SK-N-SH (cell line): ENCODE results near the gene CCDC154. TPM values are rescaled to one million over a fixed set of nuclear protein-coding genes. Genes with fewer than 3 reads are reported as not detected.

ENCODE experiments used
- CTCF ChIA-PET: fragments of 300-600, 350-600 bp; formaldehyde crosslinking; extraction: SDS; loops from one replicate; lab custom pipeline; 2021; lab: Yijun Ruan, JAX
- POLR2A ChIA-PET: fragments of 350-600 bp; sonication (Branson Sonifier 250); formaldehyde crosslinking; extraction: SDS; loops from one replicate; lab custom pipeline; 2020; ENCODE audit warnings: antibody characterized with exemption, inconsistent platforms; lab: Yijun Ruan, JAX
- DNase-seq: peaks from one replicate; pipeline ENCODE4 v3.0.0; 2012
- H2AFZ ChIP-seq: fragments of 200-600 bp; sonication (generic); 2 replicates; pipeline ENCODE4 v1.8.1; 2016; ENCODE audit warnings: antibody characterized with exemption, mild to moderate bottlenecking, low read depth
- H3F3A ChIP-seq: fragments of 200-600 bp; sonication (generic); replicated peaks from 2 replicates; pipeline ENCODE3; 2016; ENCODE audit warnings: antibody characterized with exemption, mild to moderate bottlenecking; ENCODE audit not compliant: insufficient read depth
- H3K27ac ChIP-seq, 2 experiments: fragments of 200-500 bp in 1 of 2; fragments of 200-600 bp in 1 of 2; sonication (Bioruptor generic) in 1 of 2; sonication (generic), shearing (Covaris generic) in 1 of 2; 2 replicates each; pipeline versions ENCODE4 v1.5.1 to v1.6.1; 2014 to 2016; ENCODE audit warnings: low read depth in 2 of 2, inconsistent platforms in 1 of 2, low read length in 1 of 2, mild to moderate bottlenecking in 1 of 2, mixed read lengths in 1 of 2
- H3K27me3 ChIP-seq: fragments of 200-600 bp; sonication (generic), shearing (Covaris generic); 2 replicates; pipeline ENCODE4 v1.6.1; 2016; ENCODE audit warnings: mixed run types; ENCODE audit not compliant: insufficient read depth
- H3K36me3 ChIP-seq, 2 experiments: fragments of 200-500 bp in 1 of 2; fragments of 200-600 bp in 1 of 2; sonication (Bioruptor generic) in 1 of 2; sonication (generic) in 1 of 2; replicated peaks in 1 of 2; 2 replicates each; pipeline versions ENCODE3 to v1.5.1; 2014 to 2016; ENCODE audit warnings: low read length in 1 of 2, mild to moderate bottlenecking in 1 of 2; ENCODE audit not compliant: insufficient read depth in 2 of 2, control insufficient read depth in 1 of 2
- H3K4me1 ChIP-seq, 2 experiments: fragments of 200-500 bp in 1 of 2; fragments of 200-600 bp in 1 of 2; sonication (Bioruptor generic) in 1 of 2; sonication (generic), shearing (Covaris generic) in 1 of 2; 2 replicates each; pipeline versions ENCODE4 v1.5.1 to v1.6.1; 2014 to 2016; ENCODE audit warnings: low read depth in 1 of 2, low read length in 1 of 2, mixed run types in 1 of 2; ENCODE audit not compliant: insufficient read depth in 2 of 2, control insufficient read depth in 1 of 2
- H3K4me2 ChIP-seq: fragments of 200-600 bp; sonication (generic), shearing (Covaris generic); 2 replicates; pipeline ENCODE4 v1.6.1; 2017; ENCODE audit warnings: mixed run types
- H3K4me3 ChIP-seq, 2 experiments: fragments of 200-500 bp in 1 of 2; fragments of 200-600 bp in 1 of 2; sonication (Bioruptor generic) in 1 of 2; sonication (generic), shearing (Covaris generic) in 1 of 2; 2 replicates each; pipeline versions ENCODE4 v1.5.1 to v1.8.1; 2014 to 2016; ENCODE audit warnings: low read depth in 2 of 2, inconsistent platforms in 1 of 2, low read length in 1 of 2, mild to moderate bottlenecking in 1 of 2, mixed read lengths in 1 of 2, moderate library complexity in 1 of 2
- H3K79me2 ChIP-seq: fragments of 200-600 bp; sonication (generic); 2 replicates; pipeline ENCODE4 v1.8.1; 2017; ENCODE audit warnings: mild to moderate bottlenecking; ENCODE audit not compliant: insufficient read depth
- H3K9ac ChIP-seq: fragments of 200-600 bp; sonication (generic); 2 replicates; pipeline ENCODE4 v1.6.1; 2017; ENCODE audit warnings: mixed run types
- H3K9me2 ChIP-seq: fragments of 200-600 bp; sonication (generic); 2 replicates; pipeline ENCODE4 v1.6.1; 2017; ENCODE audit warnings: mixed run types
- H3K9me3 ChIP-seq: fragments of 200-600 bp; sonication (generic); 2 replicates; pipeline ENCODE4 v1.6.1; 2017; ENCODE audit warnings: mixed run types, mild to moderate bottlenecking, moderate library complexity
- H4K20me1 ChIP-seq: fragments of 200-600 bp; sonication (generic); 2 replicates; pipeline ENCODE4 v1.6.1; 2017; ENCODE audit warnings: mild to moderate bottlenecking, mixed run types; ENCODE audit not compliant: insufficient read depth
- FOXM1 ChIP-seq: IDR thresholded peaks from 2 replicates; pipeline ENCODE4 v1.4.0; 2012; ENCODE audit warnings: low read depth, mild to moderate bottlenecking
- GATA2 ChIP-seq: sonication (generic); formaldehyde crosslinking; IDR thresholded peaks from 2 replicates; pipeline ENCODE4 v1.5.0; 2020; ENCODE audit warnings: mild to moderate bottlenecking, missing genetic modification reagents
- JUND ChIP-seq: IDR thresholded peaks from 2 replicates; pipeline ENCODE4 v1.4.0; 2012
- MEF2A ChIP-seq: IDR thresholded peaks from 2 replicates; pipeline ENCODE4 v1.4.0; 2012; ENCODE audit warnings: low read depth, borderline replicate concordance
- NRF1 ChIP-seq: IDR thresholded peaks from 2 replicates; pipeline ENCODE4 v1.6.1; 2012; ENCODE audit warnings: low read depth, mild to moderate bottlenecking, low read length
- PBX3 ChIP-seq: IDR thresholded peaks from 2 replicates; pipeline ENCODE4; 2012
- POLR2AphosphoS5 ChIP-seq: IDR thresholded peaks from 2 replicates; pipeline ENCODE4 v1.6.1; 2012; ENCODE audit warnings: low read depth, low read length
- RFX5 ChIP-seq: IDR thresholded peaks from 2 replicates; pipeline ENCODE4 v1.6.1; 2012; ENCODE audit warnings: mild to moderate bottlenecking, improper control_type of control experiment, low read length
- RXRA ChIP-seq: IDR thresholded peaks from 2 replicates; pipeline ENCODE4 v1.4.0; 2012; ENCODE audit warnings: low read depth, mild to moderate bottlenecking, borderline replicate concordance
- SIN3A ChIP-seq: IDR thresholded peaks from 2 replicates; pipeline ENCODE4 v1.6.1; 2012; ENCODE audit warnings: low read depth, mild to moderate bottlenecking, low read length, moderate library complexity, borderline replicate concordance
- SMC3 ChIP-seq: IDR thresholded peaks from 2 replicates; pipeline ENCODE4 v1.6.1; 2012; ENCODE audit warnings: low read depth, low read length, improper control_type of control experiment
- TCF12 ChIP-seq: IDR thresholded peaks from 2 replicates; pipeline ENCODE4 v1.4.0; 2012
- WGBS: methylation state at CpG from one replicate; pipeline ENCODE4 v1.1.6; 2017; ENCODE audit warnings: low lambda C conversion rate; 5-methylcytosine and 5-hydroxymethylcytosine counted together
- polyA plus RNA-seq, 3 experiments: library from polyadenylated mRNA; depleted of rRNA; stranded (reverse); fragments of >200 nt; gene quantifications; 2 replicates each; pipeline ENCODE4 v1.2.3, GENCODE V29; 2012
- TF ChIP-seq, protein P1 (sequence below): IDR thresholded peaks from 2 replicates; pipeline ENCODE4 v1.4.0; 2012; ENCODE audit warnings: low read depth
- TF ChIP-seq, protein P2 (sequence below): IDR thresholded peaks from 2 replicates; pipeline ENCODE4 v1.4.0; 2012; ENCODE audit warnings: low read depth, borderline replicate concordance
- TF ChIP-seq, protein P3 (sequence below): IDR thresholded peaks from 2 replicates; pipeline ENCODE4 v1.4.0; 2012; ENCODE audit warnings: low read depth, borderline replicate concordance

The CCDC154 gene
- polyA plus RNA-seq, 1 of the 3 experiments (the other 2 are of a cell fraction) = 0.35 TPM

DNA sequence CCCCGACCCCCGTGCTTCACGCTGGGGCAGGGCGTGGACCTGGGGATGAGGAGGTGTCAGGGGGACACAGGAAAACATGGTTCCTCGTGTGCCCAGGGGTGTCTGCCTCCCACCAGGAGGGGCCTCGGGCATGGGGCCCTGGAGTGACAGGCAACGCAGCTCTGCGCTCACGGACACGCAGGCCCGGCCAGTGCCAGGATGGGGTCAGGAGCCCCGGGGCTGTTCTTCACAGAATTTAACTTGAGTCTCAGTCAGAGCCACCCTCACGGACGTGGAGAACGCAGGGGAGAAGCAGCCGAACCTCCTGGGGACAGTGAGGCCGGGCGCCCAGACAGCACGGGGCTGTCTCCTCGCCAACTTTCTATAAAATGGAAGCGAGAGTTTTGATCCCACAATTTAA is 46.6 kb downstream of the CCDC154 start:
- no peak overlapping the region for H3K4me3 ChIP-seq
- ChIA-PET POLR2A (no interaction called here), CTCF (no interaction called here)
- TF ChIP-seq GATA2 (CRISPR knock-in tag) (no peak), MEF2A (no peak), POLR2AphosphoS5 (no peak), FOXM1 (no peak), RXRA (no peak), TCF12 (no peak), JUND (no peak), SMC3 (no peak), NRF1 (no peak), PBX3 (no peak), RFX5 (no peak), SIN3A (no peak)
- TF ChIP-seq, protein P1, sequence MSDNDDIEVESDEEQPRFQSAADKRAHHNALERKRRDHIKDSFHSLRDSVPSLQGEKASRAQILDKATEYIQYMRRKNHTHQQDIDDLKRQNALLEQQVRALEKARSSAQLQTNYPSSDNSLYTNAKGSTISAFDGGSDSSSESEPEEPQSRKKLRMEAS = no peak
- TF ChIP-seq, protein P2, sequence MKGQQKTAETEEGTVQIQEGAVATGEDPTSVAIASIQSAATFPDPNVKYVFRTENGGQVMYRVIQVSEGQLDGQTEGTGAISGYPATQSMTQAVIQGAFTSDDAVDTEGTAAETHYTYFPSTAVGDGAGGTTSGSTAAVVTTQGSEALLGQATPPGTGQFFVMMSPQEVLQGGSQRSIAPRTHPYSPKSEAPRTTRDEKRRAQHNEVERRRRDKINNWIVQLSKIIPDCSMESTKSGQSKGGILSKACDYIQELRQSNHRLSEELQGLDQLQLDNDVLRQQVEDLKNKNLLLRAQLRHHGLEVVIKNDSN = no peak
- 96% methylated on average over 9 of the region's 21 CpGs for WGBS
- H3K9ac ChIP-seq = no peak overlapping the region
- peak; percentile 25 for DNase-seq
- no peaks in the 10 kb centered on the region for H3K4me1 ChIP-seq
- no peaks in the 10 kb centered on the region for H3K9me2 ChIP-seq
- no peak overlapping the region for H3K4me2 ChIP-seq
- H3K9me3 ChIP-seq = no peaks in the 10 kb centered on the region
- H4K20me1 ChIP-seq = no peaks in the 10 kb centered on the region
- H3F3A ChIP-seq = no peaks in the 10 kb centered on the region
- no peak overlapping the region for H3K27ac ChIP-seq
- no peaks in the 10 kb centered on the region for H3K79me2 ChIP-seq
- no peaks in the 10 kb centered on the region for H3K27me3 ChIP-seq
- peaks cover 0 to 13% of the 10 kb centered on the region in 2 experiments for H3K36me3 ChIP-seq
- no peak overlapping the region for H2AFZ ChIP-seq

- H3K79me2 ChIP-seq = no peaks in the 10 kb centered on the region
- no peaks in the 10 kb centered on the region for H3K9me3 ChIP-seq
- H3K4me1 ChIP-seq = no peaks in the 10 kb centered on the region
- ChIA-PET CTCF (no interaction called here), POLR2A (no interaction called here)
- no peaks in the 10 kb centered on the region for H3K9me2 ChIP-seq
- TF ChIP-seq, protein P3, sequence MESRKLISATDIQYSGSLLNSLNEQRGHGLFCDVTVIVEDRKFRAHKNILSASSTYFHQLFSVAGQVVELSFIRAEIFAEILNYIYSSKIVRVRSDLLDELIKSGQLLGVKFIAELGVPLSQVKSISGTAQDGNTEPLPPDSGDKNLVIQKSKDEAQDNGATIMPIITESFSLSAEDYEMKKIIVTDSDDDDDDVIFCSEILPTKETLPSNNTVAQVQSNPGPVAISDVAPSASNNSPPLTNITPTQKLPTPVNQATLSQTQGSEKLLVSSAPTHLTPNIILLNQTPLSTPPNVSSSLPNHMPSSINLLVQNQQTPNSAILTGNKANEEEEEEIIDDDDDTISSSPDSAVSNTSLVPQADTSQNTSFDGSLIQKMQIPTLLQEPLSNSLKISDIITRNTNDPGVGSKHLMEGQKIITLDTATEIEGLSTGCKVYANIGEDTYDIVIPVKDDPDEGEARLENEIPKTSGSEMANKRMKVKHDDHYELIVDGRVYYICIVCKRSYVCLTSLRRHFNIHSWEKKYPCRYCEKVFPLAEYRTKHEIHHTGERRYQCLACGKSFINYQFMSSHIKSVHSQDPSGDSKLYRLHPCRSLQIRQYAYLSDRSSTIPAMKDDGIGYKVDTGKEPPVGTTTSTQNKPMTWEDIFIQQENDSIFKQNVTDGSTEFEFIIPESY = no peak
- TF ChIP-seq RFX5 = no peak
- TF ChIP-seq, all 33 proteins: peak for 0
- Histone ChIP-seq H2AFZ (no peak overlapping the region), H3K4me2 (no peak overlapping the region), H4K20me1 (no peaks in the 10 kb centered on the region), H3F3A (no peaks in the 10 kb centered on the region), H3K9ac (no peak overlapping the region), H3K4me3 (no peak overlapping the region), H3K36me3 (peaks cover 0 to 6% of the 10 kb centered on the region in 2 experiments), H3K27ac (no peak overlapping the region), H3K27me3 (no peaks in the 10 kb centered on the region)
- 95% methylated on average over 14 of the region's 22 CpGs for WGBS
- no peak for DNase-seq
Observed at GRCh38 chr16:1395444-1396031, 48.8 kb downstream of the CCDC154 start.
